ENCODE results near the gene RMC1.

GRCh38 chr18:23537274-23537673, 34.0 kb downstream of the RMC1 start:
- TF ChIP-seq, protein P1, sequence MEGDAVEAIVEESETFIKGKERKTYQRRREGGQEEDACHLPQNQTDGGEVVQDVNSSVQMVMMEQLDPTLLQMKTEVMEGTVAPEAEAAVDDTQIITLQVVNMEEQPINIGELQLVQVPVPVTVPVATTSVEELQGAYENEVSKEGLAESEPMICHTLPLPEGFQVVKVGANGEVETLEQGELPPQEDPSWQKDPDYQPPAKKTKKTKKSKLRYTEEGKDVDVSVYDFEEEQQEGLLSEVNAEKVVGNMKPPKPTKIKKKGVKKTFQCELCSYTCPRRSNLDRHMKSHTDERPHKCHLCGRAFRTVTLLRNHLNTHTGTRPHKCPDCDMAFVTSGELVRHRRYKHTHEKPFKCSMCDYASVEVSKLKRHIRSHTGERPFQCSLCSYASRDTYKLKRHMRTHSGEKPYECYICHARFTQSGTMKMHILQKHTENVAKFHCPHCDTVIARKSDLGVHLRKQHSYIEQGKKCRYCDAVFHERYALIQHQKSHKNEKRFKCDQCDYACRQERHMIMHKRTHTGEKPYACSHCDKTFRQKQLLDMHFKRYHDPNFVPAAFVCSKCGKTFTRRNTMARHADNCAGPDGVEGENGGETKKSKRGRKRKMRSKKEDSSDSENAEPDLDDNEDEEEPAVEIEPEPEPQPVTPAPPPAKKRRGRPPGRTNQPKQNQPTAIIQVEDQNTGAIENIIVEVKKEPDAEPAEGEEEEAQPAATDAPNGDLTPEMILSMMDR (IDR thresholded peaks at IDR 0.05) = no peak
- no peak for TF ChIP-seq POLR2A (IDR thresholded peaks at IDR 0.05)
